Activated gamma-delta T cell treated with anti-CD3 and anti-CD28 coated beads, Interleukin-2, amount 50 U/mL, for 16 hours (primary cell): ENCODE measurements around the gene INTS13.
"Not testable (repeated sequence)": the region's sequence is repeated elsewhere in the genome, so short reads cannot be mapped to it uniquely, and the experiment has no call there.

Experiments used
- DNase-seq: peaks from one replicate; pipeline ENCODE4 v3.0.0-alpha.2; 2020; ENCODE audit warnings: low read depth

INTS13 gene

GRCh38 chr12:26935636-26936378 is 2.0 kb downstream of the INTS13 start:
- DNase-seq: no peak

- no peak for DNase-seq
These were observed 8.2 kb downstream of the INTS13 start for GRCh38 chr12:26929590-26929989.

GRCh38 chr12:26928661-26929060 is 9.1 kb downstream of the INTS13 start:
- DNase-seq: no peak

GRCh38 chr12:26921886-26922285 is 15.9 kb downstream of the INTS13 start:
- no peak for DNase-seq

- no peak for DNase-seq
These were observed 18.6 kb downstream of the INTS13 start for GRCh38 chr12:26919216-26919555.

- DNase-seq: no peak
These were observed 19.2 kb downstream of the INTS13 start for GRCh38 chr12:26918321-26919215.

GRCh38 chr12:26906704-26907103 is 31.1 kb downstream of the INTS13 start:
- DNase-seq: no peak

- DNase-seq: no peak
These were observed 31.8 kb downstream of the INTS13 start for GRCh38 chr12:26906024-26906423.

GRCh38 chr12:26903396-26903795 is 34.4 kb downstream of the INTS13 start:
- DNase-seq: not testable (repeated sequence)

- DNase-seq: no peak
These were observed 40.9 kb downstream of the INTS13 start for GRCh38 chr12:26896913-26897312.

- DNase-seq: no peak
These were observed 42.1 kb downstream of the INTS13 start for GRCh38 chr12:26895672-26896071.

- DNase-seq: no peak
These were observed 46.1 kb downstream of the INTS13 start for GRCh38 chr12:26891704-26892103.

- DNase-seq: no peak
These were observed 47.0 kb downstream of the INTS13 start for GRCh38 chr12:26890784-26891183.

GRCh38 chr12:26884765-26885576 is 52.8 kb downstream of the INTS13 start:
- peak; percentile 74 for DNase-seq

- DNase-seq: no peak
These were observed 57.2 kb downstream of the INTS13 start for GRCh38 chr12:26880625-26881024.

GRCh38 chr12:26878661-26879119 is 59.1 kb downstream of the INTS13 start:
- DNase-seq: no peak

GRCh38 chr12:26874501-26875296 is 63.1 kb downstream of the INTS13 start:
- DNase-seq: no peak

- no peak for DNase-seq
These were observed 65.2 kb downstream of the INTS13 start for GRCh38 chr12:26872625-26873024.

- no peak for DNase-seq
These were observed 65.8 kb downstream of the INTS13 start for GRCh38 chr12:26871985-26872384.

GRCh38 chr12:26870491-26871419 is 67.0 kb downstream of the INTS13 start:
- DNase-seq: no peak
